ENCODE measurements around the gene HOXD12. TPM values are rescaled to one million over a fixed set of nuclear protein-coding genes. Genes with fewer than 3 reads are reported as not detected.
A peak's percentile ranks its signal among the peaks of the same experiment; 100 is the strongest.

The HOXD12 gene
- polyA plus RNA-seq, 1 experiment = not detected

- ChIA-PET CTCF (interaction anchor here (0.9 to 9.3 kb wide), 8 partner anchors 9 to 1017 kb away, joined by 3 to 149 read pairs (median 10); no protein-coding TSS in a partner anchor), POLR2A (no interaction called here)
- Histone ChIP-seq H3K36me3 (ENCODE audit: control insufficient read depth, insufficient read depth, low read length) (no peaks in the 10 kb centered on the region), H3K4me3 (ENCODE audit: low read depth, low read length) (peak overlapping the region; percentile 42), H3K27me3 (ENCODE audit: control insufficient read depth, insufficient read depth, low read length) (peaks cover 41% of the 10 kb centered on the region)
- TF ChIP-seq, protein P1, sequence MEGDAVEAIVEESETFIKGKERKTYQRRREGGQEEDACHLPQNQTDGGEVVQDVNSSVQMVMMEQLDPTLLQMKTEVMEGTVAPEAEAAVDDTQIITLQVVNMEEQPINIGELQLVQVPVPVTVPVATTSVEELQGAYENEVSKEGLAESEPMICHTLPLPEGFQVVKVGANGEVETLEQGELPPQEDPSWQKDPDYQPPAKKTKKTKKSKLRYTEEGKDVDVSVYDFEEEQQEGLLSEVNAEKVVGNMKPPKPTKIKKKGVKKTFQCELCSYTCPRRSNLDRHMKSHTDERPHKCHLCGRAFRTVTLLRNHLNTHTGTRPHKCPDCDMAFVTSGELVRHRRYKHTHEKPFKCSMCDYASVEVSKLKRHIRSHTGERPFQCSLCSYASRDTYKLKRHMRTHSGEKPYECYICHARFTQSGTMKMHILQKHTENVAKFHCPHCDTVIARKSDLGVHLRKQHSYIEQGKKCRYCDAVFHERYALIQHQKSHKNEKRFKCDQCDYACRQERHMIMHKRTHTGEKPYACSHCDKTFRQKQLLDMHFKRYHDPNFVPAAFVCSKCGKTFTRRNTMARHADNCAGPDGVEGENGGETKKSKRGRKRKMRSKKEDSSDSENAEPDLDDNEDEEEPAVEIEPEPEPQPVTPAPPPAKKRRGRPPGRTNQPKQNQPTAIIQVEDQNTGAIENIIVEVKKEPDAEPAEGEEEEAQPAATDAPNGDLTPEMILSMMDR (IDR thresholded peaks at IDR 0.05; ENCODE audit: insufficient read depth, low read depth, low read length) = no peak
- no peak for DNase-seq (ENCODE audit: low read depth)
Observed at GRCh38 chr2:176130957-176131847, 31.6 kb downstream of the HOXD12 start.

GRCh38 chr2:176131848-176132158 is 32.2 kb downstream of the HOXD12 start:
- ChIA-PET POLR2A (no interaction called here), CTCF (interaction anchor here (0.7 to 9.3 kb wide), 7 partner anchors 9 to 1016 kb away, joined by 3 to 149 read pairs (median 6); no protein-coding TSS in a partner anchor)
- no peaks in the 10 kb centered on the region for H3K36me3 ChIP-seq (ENCODE audit: control insufficient read depth, insufficient read depth, low read length)
- H3K4me3 ChIP-seq (ENCODE audit: low read depth, low read length) = no peak overlapping the region
- TF ChIP-seq, protein P1 (IDR thresholded peaks at IDR 0.05; ENCODE audit: insufficient read depth, low read depth, low read length) = no peak
- peaks cover 46% of the 10 kb centered on the region for H3K27me3 ChIP-seq (ENCODE audit: control insufficient read depth, insufficient read depth, low read length)
- DNase-seq (ENCODE audit: low read depth) = no peak

DNA sequence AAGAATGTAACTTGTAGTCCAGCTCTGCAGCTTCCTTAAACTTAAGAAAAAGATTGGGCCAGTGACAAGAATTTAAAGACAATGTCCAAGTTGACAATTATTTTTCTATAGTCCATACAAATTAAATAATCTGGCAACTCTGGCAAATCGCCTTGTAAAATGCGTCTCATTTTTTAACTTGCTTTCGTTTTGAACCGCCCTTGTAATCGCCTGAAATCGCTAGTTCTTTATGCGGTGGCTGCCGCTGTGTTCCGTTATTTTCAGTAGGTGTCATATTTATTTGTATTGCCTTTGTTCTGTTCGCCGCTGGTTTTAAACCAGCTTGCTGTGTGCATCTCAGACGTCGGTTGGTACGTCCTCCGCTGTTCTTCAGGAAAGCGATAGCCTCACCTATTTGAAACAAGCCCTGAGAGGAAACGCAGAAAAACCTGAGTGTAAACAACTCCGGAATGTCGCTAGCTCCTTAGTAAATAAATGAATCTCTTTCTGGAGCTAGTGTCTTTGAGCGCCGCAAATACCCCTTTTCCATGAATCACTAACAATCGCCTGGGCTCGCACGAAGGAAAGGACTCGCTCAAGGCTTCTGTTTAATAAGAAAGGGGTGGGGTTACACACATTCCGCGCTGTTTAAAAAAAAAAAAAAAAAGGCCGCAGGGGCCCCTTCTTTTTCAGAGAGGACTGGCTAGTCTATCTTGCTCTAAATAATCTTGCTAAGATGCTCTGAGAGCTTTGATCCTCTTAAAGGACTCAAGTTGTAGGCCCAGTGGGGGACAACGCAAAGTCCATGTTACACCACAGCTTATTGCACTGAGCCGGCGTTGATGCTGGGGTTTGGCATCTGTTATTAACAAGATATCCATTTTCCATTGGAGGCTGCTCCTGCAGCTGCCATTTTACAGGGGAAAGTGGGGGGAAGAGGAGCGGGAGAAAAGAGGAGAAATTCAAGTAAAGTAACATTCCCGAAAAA is 32.9 kb downstream of the HOXD12 start:
- peaks cover 50% of the 10 kb centered on the region for H3K27me3 ChIP-seq (ENCODE audit: control insufficient read depth, insufficient read depth, low read length)
- no peaks in the 10 kb centered on the region for H3K36me3 ChIP-seq (ENCODE audit: control insufficient read depth, insufficient read depth, low read length)
- no peak overlapping the region for H3K4me3 ChIP-seq (ENCODE audit: low read depth, low read length)
- ChIA-PET CTCF (interaction anchor here (0.7 to 9.3 kb wide), 12 partner anchors 8 to 1016 kb away, joined by 3 to 149 read pairs (median 4); no protein-coding TSS in a partner anchor), POLR2A (no interaction called here)
- no peak for DNase-seq (ENCODE audit: low read depth)
- TF ChIP-seq, protein P1 (IDR thresholded peaks at IDR 0.05; ENCODE audit: insufficient read depth, low read depth, low read length) = no peak

- CTCF ChIA-PET = interaction anchor here (0.8 to 9.3 kb wide), 8 partner anchors 420 to 681 kb away, joined by 3 to 149 read pairs (median 4); no protein-coding TSS in a partner anchor
- Histone ChIP-seq H3K27me3 (ENCODE audit: control insufficient read depth, insufficient read depth, low read length) (peaks cover 50% of the 10 kb centered on the region), H3K36me3 (ENCODE audit: control insufficient read depth, insufficient read depth, low read length) (no peaks in the 10 kb centered on the region), H3K4me3 (ENCODE audit: low read depth, low read length) (no peak overlapping the region)
- TF ChIP-seq, protein P1 (IDR thresholded peaks at IDR 0.05; ENCODE audit: insufficient read depth, low read depth, low read length) = no peak
- POLR2A ChIA-PET = no interaction called here
- DNase-seq (ENCODE audit: low read depth) = no peak
Observed at GRCh38 chr2:176133389-176133788, 33.8 kb downstream of the HOXD12 start.
